WTC11 (cell line): Measurements from ENCODE around the gene ZNF398.

ENCODE experiments used
- CTCF ChIP-seq: fragments of 200-600 bp; IDR thresholded peaks from 2 replicates; pipeline ENCODE4 v1.8.0; 2022; ENCODE audit warnings: antibody characterized with exemption
- E2F1 ChIP-seq: sonication (generic); formaldehyde crosslinking; IDR thresholded peaks from 2 replicates; pipeline ENCODE4 v1.8.0; 2022; ENCODE audit warnings: mild to moderate bottlenecking, missing genetic modification reagents
- ZNF138 ChIP-seq: sonication (generic); formaldehyde crosslinking; conservative IDR thresholded peaks from 2 replicates; pipeline ENCODE4 v1.8.1; 2022; ENCODE audit warnings: mild to moderate bottlenecking, moderate library complexity, missing genetic modification reagents
- ZNF317 ChIP-seq: sonication (generic); formaldehyde crosslinking; IDR thresholded peaks from 2 replicates; pipeline ENCODE4 v1.8.1; 2023; ENCODE audit warnings: low read depth, mild to moderate bottlenecking, moderate library complexity, missing genetic modification reagents, borderline replicate concordance
- ZNF416 ChIP-seq: fragments of 250-450 bp; sonication (Bioruptor Pico); IDR thresholded peaks from 2 replicates; pipeline ENCODE4 v1.9.0; 2021; ENCODE audit warnings: mild to moderate bottlenecking, inconsistent platforms
- TF ChIP-seq, protein P1 (sequence below): sonication (generic); formaldehyde crosslinking; IDR thresholded peaks from 2 replicates; pipeline ENCODE4 v1.8.1; 2022; ENCODE audit warnings: low read depth, mild to moderate bottlenecking, moderate library complexity, missing genetic modification reagents, borderline replicate concordance

DNA sequence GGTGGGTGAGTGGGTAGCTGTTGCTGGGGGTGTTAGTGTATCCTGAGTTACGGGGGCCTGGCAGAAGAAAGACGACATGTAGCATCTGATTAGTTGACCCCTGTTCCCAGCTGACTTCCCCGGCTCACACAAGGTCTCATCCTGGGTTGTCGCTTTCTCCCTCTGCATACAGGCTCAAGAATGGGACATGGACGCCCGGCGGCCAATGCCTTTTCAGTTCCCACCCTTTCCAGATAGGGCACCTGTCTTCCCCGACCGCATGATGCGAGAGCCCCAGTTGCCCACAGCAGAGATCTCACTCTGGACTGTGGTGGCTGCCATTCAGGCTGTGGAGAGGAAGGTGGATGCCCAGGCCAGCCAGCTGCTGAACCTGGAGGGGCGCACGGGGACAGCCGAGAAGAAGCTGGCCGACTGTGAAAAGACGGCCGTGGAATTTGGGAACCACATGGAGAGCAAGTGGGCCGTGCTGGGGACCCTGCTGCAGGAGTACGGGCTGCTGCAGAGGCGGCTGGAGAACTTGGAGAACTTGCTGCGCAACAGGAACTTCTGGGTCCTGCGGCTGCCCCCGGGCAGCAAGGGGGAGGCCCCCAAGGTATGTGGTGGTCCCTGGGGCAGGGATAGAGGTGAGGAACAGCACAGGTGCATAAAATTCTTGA lies 51.0 kb downstream of the ZNF398 start:
- TF ChIP-seq ZNF317 (CRISPR knock-in tag), result no peak
- no peak for TF ChIP-seq CTCF
- no peak for TF ChIP-seq ZNF416 (CRISPR knock-in tag)
- TF ChIP-seq, protein P1, sequence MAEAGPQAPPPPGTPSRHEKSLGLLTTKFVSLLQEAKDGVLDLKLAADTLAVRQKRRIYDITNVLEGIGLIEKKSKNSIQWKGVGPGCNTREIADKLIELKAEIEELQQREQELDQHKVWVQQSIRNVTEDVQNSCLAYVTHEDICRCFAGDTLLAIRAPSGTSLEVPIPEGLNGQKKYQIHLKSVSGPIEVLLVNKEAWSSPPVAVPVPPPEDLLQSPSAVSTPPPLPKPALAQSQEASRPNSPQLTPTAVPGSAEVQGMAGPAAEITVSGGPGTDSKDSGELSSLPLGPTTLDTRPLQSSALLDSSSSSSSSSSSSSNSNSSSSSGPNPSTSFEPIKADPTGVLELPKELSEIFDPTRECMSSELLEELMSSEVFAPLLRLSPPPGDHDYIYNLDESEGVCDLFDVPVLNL (CRISPR knock-in tag), result no peak
- no peak for TF ChIP-seq E2F1 (CRISPR knock-in tag)
- TF ChIP-seq ZNF138 (CRISPR knock-in tag), result no peak
